ENCODE measurements around the gene EIF2AK3.

The EIF2AK3 gene

GRCh38 chr2:88549616-88550292, 77.5 kb downstream of the EIF2AK3 start:
- no peak for TF ChIP-seq CTCF (IDR thresholded peaks at IDR 0.05)

GRCh38 chr2:88545118-88545517, 82.1 kb downstream of the EIF2AK3 start:
- TF ChIP-seq CTCF (IDR thresholded peaks at IDR 0.05) = no peak

GRCh38 chr2:88543541-88544057, 83.7 kb downstream of the EIF2AK3 start:
- no peak for TF ChIP-seq CTCF (IDR thresholded peaks at IDR 0.05)

- TF ChIP-seq CTCF (IDR thresholded peaks at IDR 0.05) = no peak
Observed at GRCh38 chr2:88542668-88543067, 84.6 kb downstream of the EIF2AK3 start.

- no peak for TF ChIP-seq CTCF (IDR thresholded peaks at IDR 0.05)
Observed at GRCh38 chr2:88540346-88540745, 86.9 kb downstream of the EIF2AK3 start.

GRCh38 chr2:88538362-88538917, 88.8 kb downstream of the EIF2AK3 start:
- no peak for TF ChIP-seq CTCF (IDR thresholded peaks at IDR 0.05)

GRCh38 chr2:88537640-88538039, 89.6 kb downstream of the EIF2AK3 start:
- no peak for TF ChIP-seq CTCF (IDR thresholded peaks at IDR 0.05)
